Peyer's patch (tissue), 4 donors: ENCODE results near the gene TMEM222.

Experiments used
- POLR2A ChIP-seq, 2 donors: fragments of 450-650 bp; IDR thresholded peaks; one replicate each; pipeline ENCODE4 v1.5.1; 2017; ENCODE audit warnings: antibody characterized with exemption in 2 of 2, mild to moderate bottlenecking in 2 of 2, moderate library complexity in 2 of 2
- TF ChIP-seq, protein P1 (sequence below), 6 experiments: fragments of 450-650 bp in 4 of 6; fragments of 200-600 bp in 2 of 6; sonication (generic) in 1 of 6; IDR thresholded peaks; one replicate each; pipeline ENCODE4 v1.5.1; 2017 to 2019; ENCODE audit warnings: antibody characterized with exemption in 6 of 6, mild to moderate bottlenecking in 3 of 6, moderate library complexity in 1 of 6

DNA sequence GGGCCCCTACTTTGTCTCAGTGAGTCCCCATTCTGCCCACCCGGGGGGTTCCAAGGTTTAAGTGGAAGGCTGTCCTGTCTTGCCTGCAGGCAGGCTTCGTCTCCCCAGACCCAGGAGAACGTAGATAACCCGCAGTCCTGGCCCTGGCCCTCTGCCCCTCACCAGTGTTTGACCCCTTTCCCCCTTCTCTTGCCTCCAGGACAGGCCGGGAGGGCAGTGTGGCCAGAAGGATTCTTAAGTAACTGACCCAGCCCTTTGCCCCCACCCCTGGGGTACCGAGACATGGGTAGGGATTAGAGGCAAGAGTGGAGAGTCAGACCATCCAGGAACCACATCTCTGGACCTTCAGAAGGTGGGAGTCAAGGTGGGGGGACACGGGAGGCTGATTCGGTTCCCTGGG is 8.8 kb downstream of the TMEM222 start:
- TF ChIP-seq, protein P1, sequence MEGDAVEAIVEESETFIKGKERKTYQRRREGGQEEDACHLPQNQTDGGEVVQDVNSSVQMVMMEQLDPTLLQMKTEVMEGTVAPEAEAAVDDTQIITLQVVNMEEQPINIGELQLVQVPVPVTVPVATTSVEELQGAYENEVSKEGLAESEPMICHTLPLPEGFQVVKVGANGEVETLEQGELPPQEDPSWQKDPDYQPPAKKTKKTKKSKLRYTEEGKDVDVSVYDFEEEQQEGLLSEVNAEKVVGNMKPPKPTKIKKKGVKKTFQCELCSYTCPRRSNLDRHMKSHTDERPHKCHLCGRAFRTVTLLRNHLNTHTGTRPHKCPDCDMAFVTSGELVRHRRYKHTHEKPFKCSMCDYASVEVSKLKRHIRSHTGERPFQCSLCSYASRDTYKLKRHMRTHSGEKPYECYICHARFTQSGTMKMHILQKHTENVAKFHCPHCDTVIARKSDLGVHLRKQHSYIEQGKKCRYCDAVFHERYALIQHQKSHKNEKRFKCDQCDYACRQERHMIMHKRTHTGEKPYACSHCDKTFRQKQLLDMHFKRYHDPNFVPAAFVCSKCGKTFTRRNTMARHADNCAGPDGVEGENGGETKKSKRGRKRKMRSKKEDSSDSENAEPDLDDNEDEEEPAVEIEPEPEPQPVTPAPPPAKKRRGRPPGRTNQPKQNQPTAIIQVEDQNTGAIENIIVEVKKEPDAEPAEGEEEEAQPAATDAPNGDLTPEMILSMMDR (IDR thresholded peaks at IDR 0.05) = no peak
- no peak for TF ChIP-seq POLR2A (IDR thresholded peaks at IDR 0.05)
